ENCODE data around the gene GJC2. TPM values are rescaled to one million over a fixed set of nuclear protein-coding genes. Genes with fewer than 3 reads are reported as not detected.

GJC2 gene
- total RNA-seq, 1 experiment from 2014 or later = 0.76 TPM

GRCh38 chr1:228142155-228142691 is 7.5 kb upstream of the GJC2 start:
- Histone ChIP-seq H3K27me3 (ENCODE audit: insufficient read depth, low read length) (no peaks in the 10 kb centered on the region), H3K4me2 (ENCODE audit: low read length) (peak overlapping the region; percentile 99; the same call in 1 of the 2 replicates), H3K79me2 (ENCODE audit: insufficient read depth, low read length) (peaks cover 58% of the 10 kb centered on the region), H4K20me1 (ENCODE audit: insufficient read depth) (no peaks in the 10 kb centered on the region), H3K4me3 (replicated peaks in 1 of 2; ENCODE audit: low read depth in 1 of 2, low read length in 2 of 2) (no peak overlapping the region), H3K4me1 (ENCODE audit: control insufficient read depth in 1 of 2, insufficient read depth in 2 of 2, low read length in 2 of 2) (peaks cover 0 to 17% of the 10 kb centered on the region in 2 experiments; a peak in 3 of 4 replicates), H3K9ac (ENCODE audit: low read length) (no peak overlapping the region), H3K27ac (ENCODE audit: low read depth, low read length) (peak overlapping the region; percentile 4; the same call in 1 of the 2 replicates), H3K36me3 (ENCODE audit: control insufficient read depth in 1 of 2, insufficient read depth in 2 of 2, low read length in 2 of 2) (no peaks in the 10 kb centered on the region), H2AFZ (ENCODE audit: low read depth, low read length, poor library complexity, severe bottlenecking) (no peak overlapping the region), H3K9me3 (ENCODE audit: control insufficient read depth in 1 of 2, insufficient read depth in 1 of 2, low read depth in 1 of 2, low read length in 2 of 2) (no peaks in the 10 kb centered on the region), H3K9me2 (ENCODE audit: insufficient read depth) (no peaks in the 10 kb centered on the region)
- ATAC-seq (no peak), DNase-seq (ENCODE audit: low read depth, low spot score) (no peak)
- ChIA-PET CTCF (no interaction called here), RAD21 (ENCODE audit: low non-redundant PET in 1 of 2, low total read pairs in 2 of 2, uncharacterized antibody in 2 of 2, unreplicated experiment in 2 of 2) (no interaction called here), POLR2A (no interaction called here)
- intact Hi-C loops (cut with micrococcal nuclease) = no loop called here
- no peak for TF ChIP-seq RAD21 (IDR thresholded peaks at IDR 0.05; ENCODE audit: low read depth)
- TF ChIP-seq ATF3 (IDR thresholded peaks at IDR 0.05) = no peak
- no peak for TF ChIP-seq ELF1 (IDR thresholded peaks at IDR 0.05; ENCODE audit: borderline replicate concordance, low read depth)
- TF ChIP-seq CEBPB (IDR thresholded peaks at IDR 0.05; ENCODE audit: low read depth) = no peak
- TF ChIP-seq POLR2A (IDR thresholded peaks at IDR 0.05; ENCODE audit: borderline replicate concordance, extremely low read depth, insufficient read depth, insufficient read length) = no peak
- TF ChIP-seq ZFX (IDR thresholded peaks at IDR 0.05) = no peak
- no peak for TF ChIP-seq EZH2 (IDR thresholded peaks at IDR 0.05)
- no peak for TF ChIP-seq SIN3A (IDR thresholded peaks at IDR 0.05; ENCODE audit: low read depth)
- TF ChIP-seq SP1 (IDR thresholded peaks at IDR 0.05; ENCODE audit: low read depth) = no peak
- TF ChIP-seq TCF7L2 (IDR thresholded peaks at IDR 0.05; ENCODE audit: borderline replicate concordance, extremely low read depth, insufficient read depth, insufficient read length) = no peak
- TF ChIP-seq POLR2AphosphoS5 (IDR thresholded peaks at IDR 0.05; ENCODE audit: low read depth, low read length) = no peak
- no peak for TF ChIP-seq MAX (IDR thresholded peaks at IDR 0.05)
- TF ChIP-seq REST (IDR thresholded peaks at IDR 0.05; ENCODE audit: low read depth) = no peak
- no peak for TF ChIP-seq SRF (IDR thresholded peaks at IDR 0.05; ENCODE audit: low read depth)
- BruUV-seq (replicated peaks) = no TSS peak

Measured in HCT116 (cell line).